DMS79 treated with DMSO at 0.1 percent for 48 hours (cell line): ENCODE data around the gene FMN2.
"Not testable (repeated sequence)": the region's sequence is repeated elsewhere in the genome, so short reads cannot be mapped to it uniquely, and the experiment has no call there.

Source experiments
- DNase-seq: peaks from one replicate; lab custom pipeline; 2025; lab: John Stamatoyannopoulos, UW

FMN2 gene

DNA sequence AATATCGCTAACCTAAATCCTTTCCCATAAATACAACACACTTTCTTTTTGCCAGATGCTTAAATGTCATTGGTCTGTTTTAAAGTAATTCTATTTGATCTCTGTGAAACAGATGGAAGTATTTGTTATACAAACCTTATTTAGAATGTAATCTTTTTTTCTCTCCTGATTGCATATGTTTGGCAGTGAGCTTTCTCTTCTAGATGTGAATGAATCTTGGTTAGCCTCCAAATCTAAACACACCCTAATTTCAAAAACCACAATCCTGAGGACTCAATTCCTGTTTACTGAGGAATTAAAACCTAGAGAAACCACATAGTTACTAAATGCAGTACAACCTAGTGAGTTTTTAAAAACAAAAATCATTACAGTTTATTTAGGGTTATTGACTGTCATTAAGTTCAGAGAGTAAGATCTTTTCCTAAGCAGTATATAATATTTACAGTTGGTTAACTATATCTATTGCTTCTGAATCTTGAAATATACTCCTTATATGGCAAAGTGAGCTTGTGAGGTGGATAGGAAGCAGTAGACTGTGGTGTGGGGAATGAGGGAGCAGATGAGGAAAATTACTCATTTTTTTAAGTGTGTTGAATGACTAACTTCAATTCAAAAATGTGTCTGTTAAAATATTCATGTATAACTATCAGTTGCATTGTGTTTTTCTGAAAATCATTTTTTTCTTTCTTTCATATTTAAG lies 218.7 kb downstream of the FMN2 start:
- DNase-seq = no peak

GRCh38 chr1:240312872-240313271 lies 221.2 kb downstream of the FMN2 start:
- no peak for DNase-seq

DNA sequence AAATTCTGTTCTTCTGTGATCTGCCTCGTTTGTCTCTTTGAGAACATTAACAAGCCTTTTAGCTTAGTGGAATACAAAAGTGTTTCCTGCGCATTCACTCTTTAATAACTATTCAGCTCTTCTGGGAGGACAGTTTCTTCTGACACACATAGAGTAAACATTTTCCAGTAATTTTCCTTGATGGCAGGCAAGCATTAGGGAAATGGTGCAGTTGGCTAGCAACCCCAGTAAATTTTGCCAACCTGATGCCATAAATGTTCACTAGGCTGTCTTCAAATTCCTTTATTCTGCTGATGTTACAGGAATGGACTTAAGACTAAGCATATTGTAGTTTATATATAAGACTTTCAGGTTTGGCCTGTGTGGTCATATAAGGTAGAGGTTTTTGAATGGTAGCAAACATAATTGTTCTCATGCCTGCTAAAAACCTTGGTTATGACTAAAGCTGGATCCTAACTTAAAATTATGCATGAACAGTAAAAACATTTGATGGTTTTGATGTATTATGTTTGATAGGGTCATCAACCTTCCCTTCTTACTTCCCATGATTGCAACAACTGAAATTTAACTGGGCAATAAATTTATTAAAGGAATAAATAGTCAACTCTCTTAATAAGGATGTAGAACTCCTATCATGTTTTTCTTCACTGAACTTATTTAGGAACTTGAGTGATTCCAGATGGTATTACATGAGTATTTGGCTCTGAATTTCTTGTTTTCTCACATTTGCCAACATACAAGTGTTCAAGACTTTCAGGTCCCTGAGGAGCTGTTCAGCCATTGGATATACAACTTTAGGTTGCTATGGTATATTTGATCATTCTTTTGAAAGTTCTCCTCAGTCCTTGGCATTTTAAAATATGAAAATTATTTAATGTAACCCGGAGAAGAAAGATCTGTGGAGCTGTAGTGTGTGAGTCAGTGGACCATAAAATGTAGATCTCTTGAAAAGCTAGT lies 223.4 kb downstream of the FMN2 start:
- no peak for DNase-seq

DNA sequence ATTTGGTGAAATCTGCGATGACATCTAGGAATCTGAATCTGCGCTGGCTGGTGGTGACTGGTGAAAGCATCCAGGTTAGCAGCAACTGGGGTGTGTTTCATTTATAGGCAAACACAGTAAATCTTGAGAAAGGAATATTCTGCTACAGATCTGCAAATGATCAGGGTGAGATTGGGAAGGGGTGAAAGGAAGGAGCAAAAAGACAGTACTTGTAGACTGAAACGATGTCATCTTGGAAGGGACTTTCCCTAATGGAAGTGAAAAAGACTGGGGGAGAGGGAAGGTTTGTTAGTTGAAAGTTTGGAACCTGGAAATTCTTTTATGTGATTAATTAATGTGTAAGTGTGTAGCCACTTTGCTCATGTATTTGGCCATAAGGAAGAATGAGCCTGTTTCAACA lies 228.3 kb downstream of the FMN2 start:
- no peak for DNase-seq

- DNase-seq = no peak
Measured at GRCh38 chr1:240320659-240321058, 229.0 kb downstream of the FMN2 start.

- no peak for DNase-seq
Measured at GRCh38 chr1:240322943-240323342, 231.3 kb downstream of the FMN2 start.

GRCh38 chr1:240328382-240328781 lies 236.7 kb downstream of the FMN2 start:
- not testable (repeated sequence) for DNase-seq

GRCh38 chr1:240329443-240329842 lies 237.8 kb downstream of the FMN2 start:
- no peak for DNase-seq

GRCh38 chr1:240332672-240333071 lies 241.0 kb downstream of the FMN2 start:
- DNase-seq = no peak

- peak; percentile 11 for DNase-seq
Measured at GRCh38 chr1:240337781-240338180, 246.1 kb downstream of the FMN2 start.

GRCh38 chr1:240338837-240339236 lies 247.2 kb downstream of the FMN2 start:
- DNase-seq = no peak

- no peak for DNase-seq
Measured at GRCh38 chr1:240341365-240342250, 249.9 kb downstream of the FMN2 start.

GRCh38 chr1:240342251-240342625 lies 250.6 kb downstream of the FMN2 start:
- no peak for DNase-seq

- DNase-seq = no peak
Measured at GRCh38 chr1:240343045-240343444, 251.4 kb downstream of the FMN2 start.

DNA sequence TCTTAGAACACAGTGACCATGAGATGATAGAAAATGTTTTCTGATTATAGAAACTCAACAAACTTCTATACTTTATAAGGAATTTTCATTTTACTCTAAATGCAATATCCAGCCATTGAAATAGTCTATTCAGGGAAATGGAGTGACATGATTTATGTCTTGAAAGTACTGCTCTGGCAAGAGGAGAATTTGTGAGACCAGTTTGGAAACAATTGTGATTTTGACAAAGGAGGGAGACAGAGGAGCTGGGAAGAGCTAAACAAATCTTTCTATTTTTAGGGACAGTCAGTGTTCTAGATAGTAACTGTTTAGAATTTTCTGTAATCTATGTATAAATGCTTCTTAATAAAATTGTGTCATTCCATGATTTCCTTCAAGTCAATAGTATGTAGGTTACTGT lies 252.3 kb downstream of the FMN2 start:
- no peak for DNase-seq

- no peak for DNase-seq
Measured at GRCh38 chr1:240344918-240345317, 253.2 kb downstream of the FMN2 start.

DNA sequence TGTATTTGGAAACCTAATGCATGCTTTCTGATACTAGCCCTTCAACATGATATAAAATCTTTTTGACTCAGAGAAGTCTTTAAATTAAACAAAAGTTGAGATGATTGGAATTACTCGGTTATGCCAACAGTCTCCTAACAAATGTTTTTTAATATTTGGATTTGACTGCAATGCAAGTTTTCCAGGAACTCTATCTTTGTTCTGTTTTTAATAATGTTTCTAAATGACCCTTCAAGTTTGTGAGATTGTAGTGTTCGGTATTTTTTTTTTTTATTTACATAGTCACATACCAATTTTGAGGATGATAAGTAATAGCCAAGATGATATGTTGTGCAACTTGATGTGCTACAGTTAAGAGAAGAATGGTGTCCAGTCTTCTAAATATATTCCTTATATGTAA lies 258.0 kb downstream of the FMN2 start:
- DNase-seq = no peak

DNA sequence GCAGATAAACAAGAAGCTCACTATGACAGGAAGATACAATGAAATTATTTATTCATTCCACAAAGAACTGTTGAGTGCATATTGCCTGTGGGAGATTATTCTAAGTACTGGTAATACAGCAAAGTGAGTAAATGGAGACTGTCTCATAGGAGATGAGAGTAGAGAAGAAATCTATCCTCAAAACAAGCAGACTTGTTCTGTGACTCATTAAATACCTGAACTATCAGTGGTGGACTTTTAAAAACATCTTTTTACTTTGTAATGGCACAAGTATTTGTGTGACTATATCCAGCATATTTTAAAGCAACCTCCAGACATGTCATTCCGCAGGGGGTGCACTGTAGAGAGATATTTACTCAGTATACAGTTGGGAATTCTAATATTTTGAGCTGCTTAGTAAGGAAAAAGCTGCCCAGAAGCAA lies 259.2 kb downstream of the FMN2 start:
- DNase-seq = no peak

DNA sequence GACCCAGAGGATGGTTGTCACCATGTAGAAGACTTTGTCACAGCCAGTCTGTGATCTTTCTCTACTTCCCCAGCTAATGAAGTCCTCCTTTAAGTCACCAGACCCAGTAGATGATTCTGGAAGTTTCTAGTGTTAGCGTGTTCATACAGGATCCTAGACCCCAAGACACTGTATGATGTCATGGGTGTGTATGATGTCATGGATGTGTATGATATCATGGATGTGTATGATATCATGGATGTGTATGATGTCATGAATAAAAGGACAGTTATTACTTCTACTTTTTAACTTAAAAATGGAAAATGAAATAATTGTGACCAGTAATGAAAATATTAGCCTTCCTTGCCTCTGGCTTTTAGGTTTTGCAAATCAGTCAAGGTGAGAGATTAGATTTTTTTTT lies 260.0 kb downstream of the FMN2 start:
- DNase-seq = no peak

GRCh38 chr1:240352769-240353168 lies 261.1 kb downstream of the FMN2 start:
- no peak for DNase-seq

DNA sequence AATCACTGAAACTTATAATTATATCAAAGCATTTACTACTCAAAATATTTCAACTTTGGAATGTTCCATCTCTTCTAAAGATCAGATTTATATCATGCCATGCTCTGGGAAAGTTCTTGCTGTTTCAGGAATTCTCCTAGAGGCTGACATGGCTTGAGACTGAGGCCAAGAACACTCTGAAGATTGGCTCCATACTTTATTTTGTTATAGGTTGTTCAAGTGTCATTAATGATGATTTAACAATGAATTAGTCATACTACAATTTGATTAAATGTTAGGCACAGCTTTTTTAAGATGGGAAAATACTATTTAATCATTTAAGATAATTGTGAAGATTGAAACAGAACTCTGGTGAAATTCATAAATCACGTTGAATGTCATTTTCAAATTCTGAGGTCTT lies 264.9 kb downstream of the FMN2 start:
- no peak for DNase-seq

GRCh38 chr1:240362046-240362445 lies 270.4 kb downstream of the FMN2 start:
- DNase-seq = no peak
